KMS-11 (cell line): ENCODE data around the gene FUBP3.

Experiments
- H2AFZ ChIP-seq: fragments of 200-600 bp; sonication (generic); 2 replicates; pipeline ENCODE4 v1.6.1; 2016; ENCODE audit warnings: antibody characterized with exemption, mixed run types, low read depth
- H3K27ac ChIP-seq: fragments of 200-600 bp; sonication (generic); 2 replicates; pipeline ENCODE4 v1.6.1; 2016; ENCODE audit warnings: mild to moderate bottlenecking, mixed run types
- H3K27me3 ChIP-seq: fragments of 200-600 bp; sonication (generic); 2 replicates; pipeline ENCODE4 v1.6.1; 2017; ENCODE audit warnings: mild to moderate bottlenecking, low read depth, mixed run types, moderate library complexity; ENCODE audit not compliant: insufficient read depth
- H3K36me3 ChIP-seq: fragments of 200-600 bp; sonication (generic); 2 replicates; pipeline ENCODE4 v1.6.1; 2017; ENCODE audit warnings: mild to moderate bottlenecking, mixed run types; ENCODE audit not compliant: insufficient read depth
- H3K4me1 ChIP-seq: fragments of 200-600 bp; sonication (generic); 2 replicates; pipeline ENCODE4 v1.6.1; 2016; ENCODE audit warnings: mild to moderate bottlenecking, low read depth, mixed run types; ENCODE audit not compliant: poor library complexity, severe bottlenecking
- H3K4me2 ChIP-seq: fragments of 200-600 bp; sonication (generic); 2 replicates; pipeline ENCODE4 v1.7.0; 2016; ENCODE audit warnings: mild to moderate bottlenecking, mixed run types
- H3K4me3 ChIP-seq: fragments of 200-600 bp; sonication (generic); IDR thresholded peaks from 2 replicates; pipeline ENCODE4 v1.6.1; 2017; ENCODE audit warnings: low read depth, low read length, mixed read lengths; ENCODE audit not compliant: insufficient read depth
- H3K79me2 ChIP-seq: fragments of 200-600 bp; sonication (generic); 2 replicates; pipeline ENCODE4 v1.6.1; 2016; ENCODE audit warnings: low read depth, mixed run types; ENCODE audit not compliant: insufficient read depth
- H3K9ac ChIP-seq: fragments of 200-600 bp; sonication (generic); 2 replicates; pipeline ENCODE4 v1.6.1; 2016; ENCODE audit warnings: mild to moderate bottlenecking, mixed run types
- H4K20me1 ChIP-seq: fragments of 200-600 bp; sonication (generic); 2 replicates; pipeline ENCODE4 v1.6.1; 2016; ENCODE audit warnings: mild to moderate bottlenecking, mixed run types; ENCODE audit not compliant: insufficient read depth
- CTCF ChIP-seq: fragments of 200-600 bp; sonication (generic); conservative IDR thresholded peaks from 2 replicates; pipeline ENCODE4 v1.6.1; 2017; ENCODE audit warnings: low read depth, mild to moderate bottlenecking, antibody characterized with exemption, low read length, moderate library complexity, mixed read lengths

The FUBP3 gene

GRCh38 chr9:130651221-130651620 is 71.8 kb downstream of the FUBP3 start:
- H3K27me3 ChIP-seq: peaks cover 59% of the 10 kb centered on the region
- H4K20me1 ChIP-seq: no peaks in the 10 kb centered on the region
- H2AFZ ChIP-seq: no peak overlapping the region
- no peak overlapping the region for H3K27ac ChIP-seq
- H3K36me3 ChIP-seq: no peaks in the 10 kb centered on the region
- H3K9ac ChIP-seq: no peak overlapping the region
- no peaks in the 10 kb centered on the region for H3K4me1 ChIP-seq
- TF ChIP-seq CTCF: no peak
- no peak overlapping the region for H3K4me3 ChIP-seq
- H3K4me2 ChIP-seq: no peak overlapping the region
- H3K79me2 ChIP-seq: no peaks in the 10 kb centered on the region

GRCh38 chr9:130651752-130652151 is 72.4 kb downstream of the FUBP3 start:
- peaks cover 61% of the 10 kb centered on the region for H3K27me3 ChIP-seq
- no peak overlapping the region for H3K9ac ChIP-seq
- no peak overlapping the region for H3K4me3 ChIP-seq
- no peak overlapping the region for H2AFZ ChIP-seq
- no peak overlapping the region for H3K27ac ChIP-seq
- no peaks in the 10 kb centered on the region for H3K79me2 ChIP-seq
- no peak for TF ChIP-seq CTCF
- H3K36me3 ChIP-seq: no peaks in the 10 kb centered on the region
- H4K20me1 ChIP-seq: no peaks in the 10 kb centered on the region
- H3K4me2 ChIP-seq: no peak overlapping the region
- no peaks in the 10 kb centered on the region for H3K4me1 ChIP-seq

GRCh38 chr9:130654879-130655278 is 75.5 kb downstream of the FUBP3 start:
- no peaks in the 10 kb centered on the region for H3K79me2 ChIP-seq
- no peaks in the 10 kb centered on the region for H3K36me3 ChIP-seq
- H3K4me1 ChIP-seq: no peaks in the 10 kb centered on the region
- H3K27me3 ChIP-seq: peaks cover 71% of the 10 kb centered on the region
- H4K20me1 ChIP-seq: no peaks in the 10 kb centered on the region
- no peak overlapping the region for H3K4me3 ChIP-seq
- no peak for TF ChIP-seq CTCF
- no peak overlapping the region for H3K4me2 ChIP-seq
- H3K9ac ChIP-seq: no peak overlapping the region
- no peak overlapping the region for H3K27ac ChIP-seq
- H2AFZ ChIP-seq: no peak overlapping the region

GRCh38 chr9:130658893-130659698 is 79.7 kb downstream of the FUBP3 start:
- Histone ChIP-seq H3K4me3 (no peak overlapping the region), H3K27me3 (peaks cover 71% of the 10 kb centered on the region), H3K9ac (no peak overlapping the region), H3K36me3 (no peaks in the 10 kb centered on the region), H3K4me1 (no peaks in the 10 kb centered on the region), H2AFZ (no peak overlapping the region), H3K79me2 (no peaks in the 10 kb centered on the region), H3K4me2 (no peak overlapping the region), H3K27ac (no peak overlapping the region), H4K20me1 (no peaks in the 10 kb centered on the region)
- TF ChIP-seq CTCF: no peak
